PFSK-1 (cell line): Measurements from ENCODE around the gene NATD1.

ENCODE experiments used
- POLR2AphosphoS5 ChIP-seq: IDR thresholded peaks from 2 replicates; pipeline ENCODE4 v1.6.1; 2012; ENCODE audit warnings: low read depth, mild to moderate bottlenecking, control low read depth, low read length, moderate library complexity
- TAF1 ChIP-seq: IDR thresholded peaks from 2 replicates; pipeline ENCODE4 v1.6.1; 2012; ENCODE audit warnings: low read length, control low read depth, borderline replicate concordance; ENCODE audit not compliant: insufficient read depth
- TF ChIP-seq, protein P1 (sequence below), 2 experiments: IDR thresholded peaks; 2 replicates each; pipeline versions ENCODE4 v1.6.1 to v1.8.0; 2011 to 2012; ENCODE audit warnings: low read depth in 2 of 2, low read length in 2 of 2, control low read depth in 1 of 2, inconsistent platforms in 1 of 2, mild to moderate bottlenecking in 1 of 2, moderate library complexity in 1 of 2; ENCODE audit not compliant: insufficient read depth in 1 of 2

DNA sequence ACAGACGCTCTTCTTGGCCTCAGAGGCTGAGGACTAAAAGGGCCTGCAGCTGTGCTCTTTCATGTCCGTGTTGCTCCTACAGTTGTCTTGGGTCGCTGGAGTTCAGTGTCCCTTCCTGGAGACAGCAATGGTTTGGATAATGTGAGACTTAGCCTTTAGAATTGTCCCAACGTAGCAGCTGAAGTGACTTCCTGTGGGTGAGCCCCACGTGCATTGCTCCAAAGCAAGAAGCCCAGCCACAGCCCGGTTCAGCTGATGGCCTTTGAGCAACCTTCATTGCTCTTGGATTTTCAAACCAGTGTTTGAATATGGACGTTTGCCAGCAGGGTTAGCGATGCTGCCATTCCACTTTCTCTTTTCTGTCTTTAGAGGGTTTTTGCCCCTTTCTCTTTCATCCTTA is 59.0 kb downstream of the NATD1 start:
- TF ChIP-seq TAF1 (no peak), POLR2AphosphoS5 (no peak)
- TF ChIP-seq, protein P1, sequence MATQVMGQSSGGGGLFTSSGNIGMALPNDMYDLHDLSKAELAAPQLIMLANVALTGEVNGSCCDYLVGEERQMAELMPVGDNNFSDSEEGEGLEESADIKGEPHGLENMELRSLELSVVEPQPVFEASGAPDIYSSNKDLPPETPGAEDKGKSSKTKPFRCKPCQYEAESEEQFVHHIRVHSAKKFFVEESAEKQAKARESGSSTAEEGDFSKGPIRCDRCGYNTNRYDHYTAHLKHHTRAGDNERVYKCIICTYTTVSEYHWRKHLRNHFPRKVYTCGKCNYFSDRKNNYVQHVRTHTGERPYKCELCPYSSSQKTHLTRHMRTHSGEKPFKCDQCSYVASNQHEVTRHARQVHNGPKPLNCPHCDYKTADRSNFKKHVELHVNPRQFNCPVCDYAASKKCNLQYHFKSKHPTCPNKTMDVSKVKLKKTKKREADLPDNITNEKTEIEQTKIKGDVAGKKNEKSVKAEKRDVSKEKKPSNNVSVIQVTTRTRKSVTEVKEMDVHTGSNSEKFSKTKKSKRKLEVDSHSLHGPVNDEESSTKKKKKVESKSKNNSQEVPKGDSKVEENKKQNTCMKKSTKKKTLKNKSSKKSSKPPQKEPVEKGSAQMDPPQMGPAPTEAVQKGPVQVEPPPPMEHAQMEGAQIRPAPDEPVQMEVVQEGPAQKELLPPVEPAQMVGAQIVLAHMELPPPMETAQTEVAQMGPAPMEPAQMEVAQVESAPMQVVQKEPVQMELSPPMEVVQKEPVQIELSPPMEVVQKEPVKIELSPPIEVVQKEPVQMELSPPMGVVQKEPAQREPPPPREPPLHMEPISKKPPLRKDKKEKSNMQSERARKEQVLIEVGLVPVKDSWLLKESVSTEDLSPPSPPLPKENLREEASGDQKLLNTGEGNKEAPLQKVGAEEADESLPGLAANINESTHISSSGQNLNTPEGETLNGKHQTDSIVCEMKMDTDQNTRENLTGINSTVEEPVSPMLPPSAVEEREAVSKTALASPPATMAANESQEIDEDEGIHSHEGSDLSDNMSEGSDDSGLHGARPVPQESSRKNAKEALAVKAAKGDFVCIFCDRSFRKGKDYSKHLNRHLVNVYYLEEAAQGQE (IDR thresholded peaks at IDR 0.05; ENCODE audit: insufficient read depth in 1 of 2, low read depth in 2 of 2, low read length in 2 of 2): no peak
